HEK293 (cell line): ENCODE results near the gene SH2B3.
"Not testable (repeated sequence)": the region's sequence is repeated elsewhere in the genome, so short reads cannot be mapped to it uniquely, and the experiment has no call there.

Experiments
- CTCF ChIA-PET: fragments of 350-600 bp; formaldehyde crosslinking; extraction: SDS; loops from one replicate; lab custom pipeline; 2021; ENCODE audit warnings: antibody characterized with exemption; lab: Yijun Ruan, JAX
- POLR2A ChIA-PET: fragments of 300-600 bp; formaldehyde crosslinking; extraction: SDS; loops from one replicate; lab custom pipeline; 2020; ENCODE audit warnings: antibody characterized with exemption, inconsistent platforms; lab: Yijun Ruan, JAX
- H3K27ac ChIP-seq: fragments of 200-500 bp; sonication (Bioruptor generic); 2 replicates; pipeline ENCODE4 v1.5.1; 2014; ENCODE audit warnings: low read depth, low read length, control low read depth, inconsistent platforms; ENCODE audit errors: extremely low read depth
- H3K36me3 ChIP-seq, 2 experiments: fragments of 200-500 bp in 1 of 2; sonication (Bioruptor generic) in 1 of 2; 1 replicate in 1 of 2; 2 replicates in 1 of 2; pipeline ENCODE4 v1.5.1; 2014 to 2017; ENCODE audit warnings: inconsistent platforms in 2 of 2, low read length in 2 of 2; ENCODE audit not compliant: control insufficient read depth in 2 of 2, insufficient read depth in 1 of 2
- H3K4me1 ChIP-seq: fragments of 200-500 bp; sonication (Bioruptor generic); 2 replicates; pipeline ENCODE4 v1.5.1; 2014; ENCODE audit warnings: mild to moderate bottlenecking, low read length, inconsistent platforms; ENCODE audit not compliant: control insufficient read depth, insufficient read depth
- H3K4me3 ChIP-seq: 2 replicates; pipeline ENCODE4 v1.5.1; 2011; ENCODE audit warnings: low read depth, mild to moderate bottlenecking, control low read depth, low read length, moderate library complexity
- H3K9me3 ChIP-seq: fragments of 200-500 bp; sonication (Bioruptor generic); 2 replicates; pipeline ENCODE4 v1.5.1; 2014; ENCODE audit warnings: low read depth, low read length, inconsistent platforms; ENCODE audit not compliant: control insufficient read depth, insufficient read depth
- AEBP2 ChIP-seq: fragments of 450-650 bp; formaldehyde crosslinking; IDR thresholded peaks from 2 replicates; pipeline ENCODE4 v1.5.1; 2016; ENCODE audit warnings: missing biosample characterization, missing genetic modification characterization, borderline replicate concordance
- OSR2 ChIP-seq: fragments of 450-650 bp; formaldehyde crosslinking; IDR thresholded peaks from 2 replicates; pipeline ENCODE4 v1.5.1; 2016; ENCODE audit warnings: missing biosample characterization, missing genetic modification characterization
- REST ChIP-seq: fragments of 450-650 bp; formaldehyde crosslinking; IDR thresholded peaks from 2 replicates; pipeline ENCODE4 v1.5.1; 2016; ENCODE audit warnings: missing biosample characterization, missing genetic modification characterization
- SALL2 ChIP-seq: fragments of 450-650 bp; formaldehyde crosslinking; IDR thresholded peaks from 2 replicates; pipeline ENCODE4 v1.5.0; 2017; ENCODE audit warnings: missing biosample characterization, mild to moderate bottlenecking, missing genetic modification characterization, borderline replicate concordance
- ZNF133 ChIP-seq: fragments of 450-650 bp; formaldehyde crosslinking; IDR thresholded peaks from 2 replicates; pipeline ENCODE4 v1.5.1; 2016; ENCODE audit warnings: missing biosample characterization, missing genetic modification characterization
- ZNF18 ChIP-seq: fragments of 450-650 bp; formaldehyde crosslinking; IDR thresholded peaks from 2 replicates; pipeline ENCODE4 v1.5.1; 2016; ENCODE audit warnings: missing biosample characterization, missing genetic modification characterization
- ZNF350 ChIP-seq: fragments of 450-650 bp; formaldehyde crosslinking; IDR thresholded peaks from 2 replicates; pipeline ENCODE4 v1.5.0; 2017; ENCODE audit warnings: missing biosample characterization, mild to moderate bottlenecking, missing genetic modification characterization
- ZNF560 ChIP-seq: fragments of 450-650 bp; formaldehyde crosslinking; IDR thresholded peaks from 2 replicates; pipeline ENCODE4 v1.5.1; 2017; ENCODE audit warnings: missing biosample characterization, missing genetic modification characterization, borderline replicate concordance
- ZNF580 ChIP-seq: fragments of 450-650 bp; formaldehyde crosslinking; IDR thresholded peaks from 2 replicates; pipeline ENCODE4 v1.5.1; 2016; ENCODE audit warnings: missing biosample characterization, missing genetic modification characterization
- ZSCAN23 ChIP-seq: fragments of 450-650 bp; formaldehyde crosslinking; IDR thresholded peaks from 2 replicates; pipeline ENCODE4 v1.5.1; 2016; ENCODE audit warnings: missing biosample characterization, missing genetic modification characterization
- TF ChIP-seq, protein P1 (sequence below): fragments of 450-650 bp; formaldehyde crosslinking; IDR thresholded peaks from 2 replicates; pipeline ENCODE4 v1.5.1; 2017; ENCODE audit warnings: missing biosample characterization, missing genetic modification characterization

SH2B3 gene

DNA sequence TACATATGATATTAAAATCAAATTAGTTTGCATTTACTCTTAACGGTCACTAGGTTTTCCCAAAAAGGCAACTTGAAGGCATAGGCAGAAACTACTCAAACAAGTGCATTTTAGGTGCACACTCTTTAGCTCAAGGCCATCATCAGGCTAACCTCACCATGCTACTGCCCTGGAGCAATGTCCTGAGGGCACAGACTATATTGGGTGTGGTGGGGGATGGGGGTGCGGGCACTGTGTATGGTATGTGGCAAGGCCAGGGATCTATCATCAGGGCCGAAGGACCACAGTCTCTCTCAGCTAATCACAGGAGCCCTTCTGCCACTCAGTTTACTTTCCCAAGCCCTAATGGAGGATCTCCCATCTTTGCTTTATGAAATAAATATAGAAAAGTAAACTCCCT lies 51.9 kb downstream of the SH2B3 start (continued):
- no peak for TF ChIP-seq ZNF18 (tag by site-specific recombination)

DNA sequence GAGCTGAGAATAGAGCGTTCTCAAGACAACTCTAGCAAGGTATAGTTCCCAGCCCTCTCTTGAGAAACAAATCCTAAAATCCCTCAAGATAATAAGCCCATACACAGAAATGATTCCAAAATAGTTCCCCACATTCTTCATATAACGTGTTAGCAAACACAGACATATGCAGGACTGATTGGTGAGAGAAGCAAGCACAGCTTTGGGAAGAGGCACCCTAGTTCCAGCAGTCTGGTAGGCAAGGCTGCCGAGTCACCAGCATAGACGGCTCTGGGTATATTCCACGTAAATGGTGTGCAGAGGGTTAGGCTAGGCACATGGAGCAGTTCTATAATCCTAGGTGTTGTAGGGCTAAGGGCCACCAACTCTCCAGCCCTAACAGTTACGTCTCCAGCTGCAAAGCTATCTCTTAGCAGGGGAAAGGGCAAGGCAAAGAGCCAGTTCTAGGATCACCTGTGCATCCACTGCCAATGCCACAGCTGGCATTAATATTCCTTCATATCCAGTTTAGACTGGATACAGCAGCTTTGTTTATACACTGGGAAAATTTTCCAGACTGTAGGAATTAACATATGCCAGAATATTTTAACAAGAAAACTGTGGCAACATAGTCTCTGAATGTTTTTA lies 52.9 kb downstream of the SH2B3 start:
- CTCF ChIA-PET, result interaction anchor here (0.6 to 1.5 kb wide), 4 partner anchors 8 to 210 kb away, joined by 3 to 11 read pairs (median 4); no protein-coding TSS in a partner anchor
- POLR2A ChIA-PET, result no interaction called here
- no peak for TF ChIP-seq REST (tag by site-specific recombination)
- no peak for TF ChIP-seq OSR2 (tag by site-specific recombination)
- TF ChIP-seq ZNF580, result no peak
- TF ChIP-seq ZNF133, result no peak
- no peak for TF ChIP-seq ZNF560 (tag by site-specific recombination)
- no peak for TF ChIP-seq ZSCAN23 (tag by site-specific recombination)
- TF ChIP-seq, protein P1, sequence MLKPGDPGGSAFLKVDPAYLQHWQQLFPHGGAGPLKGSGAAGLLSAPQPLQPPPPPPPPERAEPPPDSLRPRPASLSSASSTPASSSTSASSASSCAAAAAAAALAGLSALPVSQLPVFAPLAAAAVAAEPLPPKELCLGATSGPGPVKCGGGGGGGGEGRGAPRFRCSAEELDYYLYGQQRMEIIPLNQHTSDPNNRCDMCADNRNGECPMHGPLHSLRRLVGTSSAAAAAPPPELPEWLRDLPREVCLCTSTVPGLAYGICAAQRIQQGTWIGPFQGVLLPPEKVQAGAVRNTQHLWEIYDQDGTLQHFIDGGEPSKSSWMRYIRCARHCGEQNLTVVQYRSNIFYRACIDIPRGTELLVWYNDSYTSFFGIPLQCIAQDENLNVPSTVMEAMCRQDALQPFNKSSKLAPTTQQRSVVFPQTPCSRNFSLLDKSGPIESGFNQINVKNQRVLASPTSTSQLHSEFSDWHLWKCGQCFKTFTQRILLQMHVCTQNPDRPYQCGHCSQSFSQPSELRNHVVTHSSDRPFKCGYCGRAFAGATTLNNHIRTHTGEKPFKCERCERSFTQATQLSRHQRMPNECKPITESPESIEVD, result no peak
- TF ChIP-seq SALL2 (tag by site-specific recombination), result no peak
- TF ChIP-seq ZNF350 (tag by site-specific recombination), result no peak
- TF ChIP-seq AEBP2 (tag by site-specific recombination), result no peak

DNA sequence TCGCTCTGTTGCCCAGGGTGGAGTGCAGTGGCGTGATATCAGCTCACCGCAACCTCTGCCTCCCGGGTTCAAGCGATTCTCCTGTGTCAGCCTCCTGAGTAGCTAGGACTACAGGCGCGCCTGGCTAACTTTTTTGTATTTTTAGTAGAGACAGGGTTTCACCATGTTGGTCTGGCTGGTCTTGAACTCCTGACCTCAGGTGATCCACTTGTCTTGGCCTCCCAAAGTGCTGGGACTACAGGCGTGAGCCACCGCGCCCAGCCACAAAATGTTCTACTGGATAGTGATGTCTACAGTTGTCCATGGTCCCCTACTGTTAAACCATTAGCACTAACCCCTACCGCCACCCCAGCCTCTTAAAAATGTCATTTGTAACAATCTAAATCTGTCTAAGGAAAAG lies 54.4 kb downstream of the SH2B3 start:
- H3K36me3 ChIP-seq, result peaks cover 41 to 46% of the 10 kb centered on the region in 2 experiments; a peak in 2 of 3 replicates
- H3K27ac ChIP-seq, POLR2A ChIA-PET, H3K9me3 ChIP-seq, H3K4me1 ChIP-seq, H3K4me3 ChIP-seq: not testable (repeated sequence)
- CTCF ChIA-PET, result interaction anchor here (0.6 to 4.4 kb wide), 2 partner anchors 9 to 169 kb away, joined by 4 to 31 read pairs; no protein-coding TSS in a partner anchor

More for the DNA sequence above, 52.9 kb downstream of the SH2B3 start:
- Histone ChIP-seq H3K4me1 (no peaks in the 10 kb centered on the region), H3K9me3 (no peaks in the 10 kb centered on the region), H3K4me3 (no peak overlapping the region), H3K27ac (no peak overlapping the region), H3K36me3 (peaks cover 35 to 50% of the 10 kb centered on the region in 2 experiments; a peak in 2 of 3 replicates)
